GM12865 (cell line): ENCODE results near the gene BAG3.

ENCODE experiments used
- DNase-seq: peaks from one replicate; pipeline ENCODE4 v3.0.0; 2010; ENCODE audit warnings: low read depth
- H3K4me3 ChIP-seq: 2 replicates; pipeline ENCODE4 v1.5.1; 2011; ENCODE audit warnings: mild to moderate bottlenecking, low read depth, low read length, control low read depth
- TF ChIP-seq, protein P1 (sequence below): IDR thresholded peaks from 2 replicates; pipeline ENCODE4 v1.5.1; 2011; ENCODE audit warnings: low read length, control low read depth, low read depth, inconsistent platforms; ENCODE audit not compliant: insufficient read depth; ENCODE audit errors: missing control alignments

Gene BAG3

DNA sequence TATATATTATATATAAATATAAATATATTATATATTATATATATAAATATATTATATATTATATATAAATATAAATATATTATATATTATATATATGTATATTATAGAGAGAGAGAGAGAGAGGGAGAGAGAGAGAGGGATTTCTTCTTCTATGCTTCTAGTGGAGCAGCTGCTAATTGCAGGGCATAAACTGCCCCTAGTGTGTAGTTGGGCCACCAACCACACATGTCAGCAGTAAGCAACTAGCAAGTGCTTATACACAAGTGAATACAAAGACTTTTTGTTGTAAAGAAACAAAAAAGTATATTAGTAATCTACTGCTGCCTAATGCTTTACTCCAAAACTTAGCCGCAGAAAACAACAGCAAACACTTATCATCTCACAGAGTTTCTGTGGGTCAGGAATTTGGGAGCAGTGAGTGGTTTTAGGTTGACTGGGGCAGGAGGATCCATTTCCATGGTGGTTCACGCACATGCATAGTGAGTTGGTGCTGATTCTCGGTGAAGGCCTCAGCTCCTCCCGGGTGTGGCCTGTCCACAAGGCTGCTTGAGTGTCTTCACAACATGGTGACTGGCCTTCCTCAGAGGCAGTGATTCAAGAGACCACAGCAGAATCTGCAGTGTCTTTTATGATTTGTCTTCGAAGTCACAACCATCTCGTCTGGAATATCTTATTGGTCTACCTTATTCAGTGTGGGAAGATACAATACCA lies 25.5 kb upstream of the BAG3 start:
- TF ChIP-seq, protein P1, sequence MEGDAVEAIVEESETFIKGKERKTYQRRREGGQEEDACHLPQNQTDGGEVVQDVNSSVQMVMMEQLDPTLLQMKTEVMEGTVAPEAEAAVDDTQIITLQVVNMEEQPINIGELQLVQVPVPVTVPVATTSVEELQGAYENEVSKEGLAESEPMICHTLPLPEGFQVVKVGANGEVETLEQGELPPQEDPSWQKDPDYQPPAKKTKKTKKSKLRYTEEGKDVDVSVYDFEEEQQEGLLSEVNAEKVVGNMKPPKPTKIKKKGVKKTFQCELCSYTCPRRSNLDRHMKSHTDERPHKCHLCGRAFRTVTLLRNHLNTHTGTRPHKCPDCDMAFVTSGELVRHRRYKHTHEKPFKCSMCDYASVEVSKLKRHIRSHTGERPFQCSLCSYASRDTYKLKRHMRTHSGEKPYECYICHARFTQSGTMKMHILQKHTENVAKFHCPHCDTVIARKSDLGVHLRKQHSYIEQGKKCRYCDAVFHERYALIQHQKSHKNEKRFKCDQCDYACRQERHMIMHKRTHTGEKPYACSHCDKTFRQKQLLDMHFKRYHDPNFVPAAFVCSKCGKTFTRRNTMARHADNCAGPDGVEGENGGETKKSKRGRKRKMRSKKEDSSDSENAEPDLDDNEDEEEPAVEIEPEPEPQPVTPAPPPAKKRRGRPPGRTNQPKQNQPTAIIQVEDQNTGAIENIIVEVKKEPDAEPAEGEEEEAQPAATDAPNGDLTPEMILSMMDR: no peak
- DNase-seq: no peak

GRCh38 chr10:119630300-119630699 lies 20.9 kb upstream of the BAG3 start:
- TF ChIP-seq, protein P1: no peak
- no peak overlapping the region for H3K4me3 ChIP-seq
- no peak for DNase-seq

More for the DNA sequence above, 25.5 kb upstream of the BAG3 start:
- H3K4me3 ChIP-seq: no peak overlapping the region

DNA sequence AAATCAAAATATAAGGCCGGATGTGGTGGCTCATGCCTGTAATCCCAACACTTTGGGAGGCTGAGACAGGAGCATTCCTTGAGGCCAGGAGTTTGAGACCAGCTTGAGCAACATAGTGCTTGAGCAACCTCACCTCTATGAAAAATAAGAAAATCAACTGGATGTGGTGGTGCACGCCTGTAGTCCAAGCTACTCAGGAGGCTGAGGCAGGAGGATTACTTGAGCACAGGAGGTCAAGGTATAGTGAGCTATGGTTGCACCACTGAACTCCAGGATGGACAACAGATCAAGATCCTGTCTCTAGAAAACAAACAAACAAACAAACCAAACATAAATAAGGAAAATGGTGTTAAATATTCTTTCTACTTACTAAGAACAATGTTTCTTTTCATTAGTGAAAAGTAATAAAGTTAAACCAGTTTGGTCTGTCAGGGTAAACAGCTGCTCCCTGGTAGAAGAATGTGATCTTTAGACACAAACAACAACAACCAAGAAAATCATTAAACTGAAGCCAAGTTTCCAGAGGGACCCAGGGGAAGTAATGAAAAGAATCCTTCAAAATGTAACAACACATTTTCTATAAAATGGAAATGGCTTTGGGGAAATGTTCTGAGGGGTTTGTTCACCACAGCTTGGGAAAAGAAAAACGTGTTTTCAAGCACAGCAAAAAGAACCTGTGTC lies 17.5 kb upstream of the BAG3 start:
- no peak overlapping the region for H3K4me3 ChIP-seq
- DNase-seq: no peak
- TF ChIP-seq, protein P1: no peak

GRCh38 chr10:119634219-119634544 lies 17.0 kb upstream of the BAG3 start:
- no peak for DNase-seq
- H3K4me3 ChIP-seq: no peak overlapping the region
- TF ChIP-seq, protein P1: no peak

GRCh38 chr10:119637631-119638030 lies 13.5 kb upstream of the BAG3 start:
- TF ChIP-seq, protein P1: no peak
- no peak for DNase-seq
- H3K4me3 ChIP-seq: no peak overlapping the region

DNA sequence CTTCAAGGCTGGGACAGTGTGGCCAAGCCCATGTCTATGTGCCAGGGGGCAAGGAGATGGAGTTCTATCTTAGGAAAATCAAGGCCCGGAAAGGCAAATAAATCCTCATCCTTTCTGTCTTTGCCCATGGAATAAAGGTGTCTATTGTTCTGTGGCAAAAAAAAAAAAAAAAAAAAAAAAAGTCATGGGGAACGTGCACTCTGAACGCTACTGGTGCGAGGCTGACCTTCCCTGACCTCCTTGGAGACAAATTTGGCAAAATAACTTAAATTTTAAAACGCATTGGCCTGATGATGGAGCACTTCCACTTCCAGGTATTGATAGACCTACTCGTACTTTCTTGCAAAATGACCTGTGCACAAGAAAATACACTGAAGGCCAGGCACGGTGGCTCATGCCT lies 12.2 kb upstream of the BAG3 start:
- H3K4me3 ChIP-seq: no peak overlapping the region
- DNase-seq: no peak
- TF ChIP-seq, protein P1: no peak
